Mesodermal cell (in vitro differentiated cells): ENCODE data around the gene ZNF521.

Experiments used
- H3K27ac ChIP-seq: 2 replicates; pipeline ENCODE4 v1.7.0; 2013; ENCODE audit warnings: mild to moderate bottlenecking, low read depth, low read length, moderate library complexity; ENCODE audit not compliant: severe bottlenecking
- H3K36me3 ChIP-seq: 2 replicates; pipeline ENCODE4 v1.7.1; 2013; ENCODE audit warnings: mild to moderate bottlenecking, low read length, moderate library complexity; ENCODE audit not compliant: control insufficient read depth, insufficient read depth
- H3K4me1 ChIP-seq: one replicate; pipeline ENCODE4 v1.7.1; 2013; ENCODE audit warnings: mild to moderate bottlenecking, low read length; ENCODE audit not compliant: insufficient read depth, control insufficient read depth, poor library complexity, severe bottlenecking
- H3K4me3 ChIP-seq: 2 replicates; pipeline ENCODE4 v1.7.0; 2013; ENCODE audit warnings: low read length, control low read depth, mild to moderate bottlenecking; ENCODE audit not compliant: insufficient read depth, poor library complexity, severe bottlenecking; ENCODE audit errors: extremely low read depth
- H3K9me3 ChIP-seq: 2 replicates; pipeline ENCODE4 v1.7.1; 2013; ENCODE audit warnings: mild to moderate bottlenecking, low read length, moderate library complexity; ENCODE audit not compliant: control insufficient read depth
- WGBS, 2 experiments: methylation state at CpG; one replicate each; pipeline ENCODE4 v1.1.5; 2013; ENCODE audit warnings: missing lambda C conversion rate in 2 of 2; ENCODE audit not compliant: insufficient coverage in 2 of 2; 5-methylcytosine and 5-hydroxymethylcytosine counted together

Gene ZNF521

GRCh38 chr18:25228410-25228809 is 123.6 kb downstream of the ZNF521 start:
- Histone ChIP-seq H3K4me3 (no peak overlapping the region), H3K4me1 (peaks cover 24% of the 10 kb centered on the region), H3K36me3 (peaks cover 43% of the 10 kb centered on the region), H3K9me3 (no peaks in the 10 kb centered on the region), H3K27ac (peak overlapping the region; percentile 84)
- no CpG with 5 or more reads among the region's 1 CpG for WGBS, 2 experiments

DNA sequence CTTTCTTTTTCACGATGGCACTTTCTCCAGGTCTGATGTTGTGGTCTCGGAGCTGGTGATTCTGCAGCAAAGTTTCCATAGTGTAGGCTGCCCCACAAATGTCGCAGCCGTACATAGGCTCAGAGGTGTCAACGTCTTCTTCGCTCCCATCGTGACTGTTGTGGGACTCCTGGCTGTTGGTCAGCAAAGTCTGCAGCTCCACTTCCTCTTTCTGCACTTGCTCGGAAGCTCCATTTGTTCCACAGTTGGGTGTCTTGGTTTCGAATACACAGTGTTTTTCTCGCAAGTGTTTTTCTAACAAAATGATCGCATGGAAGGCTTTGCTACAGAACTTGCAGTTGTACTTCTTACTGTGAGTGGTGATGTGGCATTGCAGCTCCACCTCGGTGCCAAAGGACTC is 126.8 kb downstream of the ZNF521 start:
- WGBS, 2 experiments, result 92 to 95% methylated on average over 8 to 12 of the region's 12 CpGs
- Histone ChIP-seq H3K4me1 (peaks cover 13% of the 10 kb centered on the region), H3K9me3 (no peaks in the 10 kb centered on the region), H3K4me3 (no peak overlapping the region), H3K36me3 (peaks cover 52% of the 10 kb centered on the region), H3K27ac (no peak overlapping the region)

DNA sequence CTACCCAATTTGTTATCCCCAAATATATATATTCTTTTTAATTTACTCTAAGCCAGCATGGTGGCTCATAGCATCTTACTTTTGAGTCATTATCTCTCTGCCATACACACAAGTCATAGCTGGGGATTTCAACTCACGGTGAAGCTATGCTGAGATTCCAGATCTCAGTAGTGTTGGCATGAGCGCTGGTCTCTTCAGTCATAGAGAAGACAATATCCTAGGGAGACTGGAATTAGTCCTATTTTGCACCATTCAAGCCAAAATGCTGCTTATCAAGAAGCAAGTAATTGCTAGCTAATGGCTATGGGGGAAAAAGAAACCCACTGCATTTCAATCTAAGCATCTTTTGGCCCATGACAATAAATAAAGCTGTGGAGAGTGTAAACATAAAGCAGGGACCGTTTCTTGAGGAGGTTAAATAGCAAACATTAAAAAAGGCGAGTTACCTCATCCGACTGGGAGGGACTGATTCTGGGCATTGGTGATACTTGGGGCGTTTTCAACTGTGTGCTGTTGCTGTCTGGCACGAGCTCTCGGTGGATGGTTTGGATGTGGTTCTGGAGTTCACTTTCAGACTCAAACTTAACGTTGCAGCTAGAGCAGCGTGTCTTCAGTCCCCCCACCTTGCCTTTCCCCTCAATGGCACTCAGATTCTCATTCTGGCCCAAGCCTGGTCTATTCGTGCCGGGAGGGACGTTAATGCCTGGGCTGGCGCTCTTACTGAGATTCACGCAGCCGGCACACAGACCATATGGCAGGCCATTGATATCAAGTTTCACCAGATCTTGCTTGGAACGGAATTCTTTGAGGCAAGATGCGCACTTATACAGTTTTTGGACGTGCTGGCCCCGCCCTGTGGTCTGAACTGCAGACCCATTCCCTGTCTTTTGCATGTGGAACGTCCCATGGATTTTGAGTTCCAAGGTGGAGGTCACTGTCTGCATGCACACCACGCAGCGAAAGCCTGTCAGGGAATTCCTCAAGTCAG is 127.8 kb downstream of the ZNF521 start:
- H3K4me3 ChIP-seq, result no peak overlapping the region
- H3K27ac ChIP-seq, result no peak overlapping the region
- 94% methylated on average over 17 to 21 of the region's 23 CpGs for WGBS, 2 experiments
- peaks cover 53% of the 10 kb centered on the region for H3K36me3 ChIP-seq
- H3K4me1 ChIP-seq, result peaks cover 10% of the 10 kb centered on the region
- no peaks in the 10 kb centered on the region for H3K9me3 ChIP-seq

GRCh38 chr18:25223211-25223610 is 128.8 kb downstream of the ZNF521 start:
- WGBS, 2 experiments, result 14% methylated on average over 1 of the region's 2 CpGs; no CpG with 5 or more reads in 1 of the 2 experiments
- H3K4me3 ChIP-seq, result no peak overlapping the region
- peaks cover 4% of the 10 kb centered on the region for H3K4me1 ChIP-seq
- H3K9me3 ChIP-seq, result no peaks in the 10 kb centered on the region
- no peak overlapping the region for H3K27ac ChIP-seq
- H3K36me3 ChIP-seq, result peaks cover 53% of the 10 kb centered on the region

DNA sequence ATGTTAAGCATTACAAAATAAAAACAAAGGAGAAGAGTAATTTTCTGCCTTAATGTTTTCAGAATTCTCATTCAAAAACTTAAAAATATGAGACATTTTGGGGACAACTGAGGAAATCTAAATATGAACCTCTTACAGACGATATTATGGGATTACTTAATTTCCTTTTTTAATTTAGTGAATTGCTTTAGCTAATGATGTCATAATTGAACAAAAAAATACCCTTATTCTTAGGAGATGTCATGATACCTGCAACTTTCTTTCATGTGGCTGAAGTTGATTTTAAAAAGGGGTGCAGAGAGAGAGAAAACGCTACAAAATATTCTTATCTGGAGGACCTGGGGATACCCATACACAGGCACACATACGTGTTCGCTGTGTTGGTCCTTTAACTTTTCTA is 129.3 kb downstream of the ZNF521 start:
- Histone ChIP-seq H3K4me1 (peaks cover 4% of the 10 kb centered on the region), H3K4me3 (no peak overlapping the region), H3K36me3 (peaks cover 58% of the 10 kb centered on the region), H3K9me3 (no peaks in the 10 kb centered on the region), H3K27ac (no peak overlapping the region)
- 100% methylated on average over 2 to 3 of the region's 4 CpGs for WGBS, 2 experiments

DNA sequence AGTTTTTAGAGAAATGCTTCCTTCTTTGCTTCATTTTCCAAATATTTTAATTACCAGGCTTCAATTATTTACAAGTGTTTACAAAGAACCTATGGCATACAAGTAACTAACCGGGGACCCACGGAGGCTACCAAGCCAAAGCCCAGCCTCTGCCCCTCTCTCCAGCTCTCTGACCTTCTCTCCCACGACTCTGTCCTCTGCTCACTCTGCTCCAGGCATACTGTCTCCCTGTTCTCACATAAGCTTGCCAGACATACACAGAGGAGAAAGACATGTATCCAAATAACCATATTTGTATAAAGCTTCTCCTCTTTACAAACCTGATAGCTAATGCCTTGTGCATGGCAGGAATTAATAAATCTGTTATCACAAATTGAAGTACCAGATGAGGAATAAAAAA is 141.3 kb downstream of the ZNF521 start:
- H3K4me1 ChIP-seq, result no peaks in the 10 kb centered on the region
- H3K9me3 ChIP-seq, result no peaks in the 10 kb centered on the region
- H3K27ac ChIP-seq, result no peak overlapping the region
- H3K4me3 ChIP-seq, result no peak overlapping the region
- H3K36me3 ChIP-seq, result no peaks in the 10 kb centered on the region
- 94 to 96% methylated on average over 3 of the region's 3 CpGs for WGBS, 2 experiments

DNA sequence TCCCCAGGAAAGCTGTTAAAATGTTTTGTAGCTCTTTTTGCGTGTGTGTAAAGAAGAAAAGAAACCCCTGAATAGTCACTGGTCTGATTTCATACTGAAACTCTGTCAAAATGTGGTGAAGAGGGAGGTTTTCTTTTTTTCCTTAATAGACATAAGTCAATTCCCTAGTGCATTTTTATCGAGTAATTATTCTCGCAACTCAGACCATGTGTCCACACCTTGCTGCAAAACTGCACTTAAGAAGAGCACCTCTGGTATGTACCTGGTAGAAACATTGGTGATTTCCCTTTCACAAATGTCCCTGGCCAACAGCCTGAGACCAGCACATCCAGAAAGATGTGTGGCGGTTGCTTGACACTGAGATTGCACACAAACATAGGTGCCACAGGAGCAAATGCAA is 159.9 kb downstream of the ZNF521 start:
- Histone ChIP-seq H3K4me3 (no peak overlapping the region), H3K4me1 (no peaks in the 10 kb centered on the region), H3K9me3 (no peaks in the 10 kb centered on the region), H3K27ac (no peak overlapping the region), H3K36me3 (peaks cover 4% of the 10 kb centered on the region)
- 93 to 100% methylated on average over 1 to 3 of the region's 4 CpGs for WGBS, 2 experiments

DNA sequence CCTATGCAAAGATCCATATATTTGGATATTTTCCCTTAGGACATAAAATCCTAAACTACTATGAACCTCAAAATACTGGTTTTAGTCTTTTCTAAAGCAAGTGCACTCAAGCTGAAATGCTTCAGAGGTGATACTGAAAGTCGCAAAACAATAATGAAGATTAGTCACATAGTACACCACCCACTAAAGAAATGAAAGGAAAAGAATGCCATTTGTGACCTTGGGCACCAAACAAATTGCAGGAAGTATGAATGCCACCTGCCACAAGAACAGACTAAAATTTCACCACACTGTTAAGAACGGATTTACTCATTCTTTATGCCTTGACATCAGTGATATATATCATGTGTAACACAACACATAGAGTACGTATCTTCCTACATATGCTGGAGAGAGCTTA is 161.5 kb downstream of the ZNF521 start:
- Histone ChIP-seq H3K9me3 (no peaks in the 10 kb centered on the region), H3K4me1 (no peaks in the 10 kb centered on the region)

DNA sequence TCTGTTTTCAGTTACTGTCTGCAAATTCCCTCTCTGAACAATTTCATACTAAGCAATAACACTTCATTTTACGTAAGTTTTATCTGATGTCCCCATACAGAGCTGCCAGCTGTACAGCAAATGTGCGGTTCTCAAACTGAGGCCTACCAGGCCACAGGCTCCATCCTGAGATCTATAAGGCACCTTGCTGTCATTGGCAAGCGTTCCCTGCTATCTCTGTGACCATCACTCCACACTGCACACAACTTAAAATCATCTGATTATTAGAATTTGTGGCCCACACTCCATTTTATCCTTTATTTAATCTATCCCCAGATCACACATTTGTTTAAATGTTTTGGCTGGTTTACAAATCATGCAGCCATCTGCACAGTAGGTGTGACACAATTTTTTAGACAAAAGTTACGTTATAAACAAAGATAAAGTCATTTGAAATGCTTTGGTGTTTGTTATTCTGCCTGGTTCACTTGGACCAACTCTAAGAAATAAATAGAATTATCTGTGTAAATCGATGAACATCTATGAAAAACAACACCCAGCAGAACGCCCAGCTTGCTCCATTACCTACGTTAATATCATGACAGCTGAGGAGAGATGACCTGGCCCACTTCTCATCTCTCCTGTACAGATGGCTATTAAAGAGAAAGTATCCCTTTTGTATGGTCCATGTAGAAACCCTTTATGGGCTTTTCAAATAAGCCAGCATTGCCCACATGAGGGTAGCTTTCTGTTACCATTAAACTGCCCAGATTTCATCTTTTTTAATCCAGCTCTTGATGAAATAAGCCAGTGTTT is 162.4 kb downstream of the ZNF521 start:
- 96 to 100% methylated on average over 3 to 4 of the region's 7 CpGs for WGBS, 2 experiments
- H3K4me3 ChIP-seq, result no peak overlapping the region
- no peaks in the 10 kb centered on the region for H3K9me3 ChIP-seq
- H3K36me3 ChIP-seq, result peaks cover 4% of the 10 kb centered on the region
- H3K27ac ChIP-seq, result no peak overlapping the region
- no peaks in the 10 kb centered on the region for H3K4me1 ChIP-seq

More for the DNA sequence above, 161.5 kb downstream of the ZNF521 start:
- no peak overlapping the region for H3K27ac ChIP-seq
- no peak overlapping the region for H3K4me3 ChIP-seq
- peaks cover 4% of the 10 kb centered on the region for H3K36me3 ChIP-seq
- WGBS, 2 experiments, result 100% methylated on average over 2 of the region's 3 CpGs; no CpG with 5 or more reads in 1 of the 2 experiments

- WGBS, 2 experiments, result 86 to 90% methylated on average over 3 to 4 of the region's 7 CpGs
- H3K9me3 ChIP-seq, result no peaks in the 10 kb centered on the region
- no peak overlapping the region for H3K4me3 ChIP-seq
- H3K4me1 ChIP-seq, result no peaks in the 10 kb centered on the region
- peak overlapping the region; percentile 50 for H3K27ac ChIP-seq
- H3K36me3 ChIP-seq, result peaks cover 4% of the 10 kb centered on the region
Measured at GRCh38 chr18:25187521-25188192, 164.3 kb downstream of the ZNF521 start.
